Osteocyte (in vitro differentiated cells): Measurements from ENCODE around the gene SYNDIG1. TPM values are rescaled to one million over a fixed set of nuclear protein-coding genes. Genes with fewer than 3 reads are reported as not detected.

Experiments used
- DNase-seq: peaks from one replicate; pipeline ENCODE4 v3.0.0; 2021; ENCODE audit warnings: mixed read lengths; ENCODE audit not compliant: unreplicated experiment; ENCODE audit errors: extremely low spot score
- H3K27ac Mint-ChIP-seq: one replicate; pipeline ENCODE4 v1.8.0; 2021; ENCODE audit warnings: mild to moderate bottlenecking, mixed read lengths; ENCODE audit not compliant: unreplicated experiment
- H3K27me3 Mint-ChIP-seq: one replicate; pipeline ENCODE4 v1.8.0; 2021; ENCODE audit warnings: mixed read lengths; ENCODE audit not compliant: unreplicated experiment
- H3K36me3 Mint-ChIP-seq: one replicate; pipeline ENCODE4 v1.8.0; 2021; ENCODE audit warnings: mixed read lengths; ENCODE audit not compliant: unreplicated experiment
- H3K4me1 Mint-ChIP-seq: one replicate; pipeline ENCODE4 v1.8.0; 2021; ENCODE audit warnings: mixed read lengths; ENCODE audit not compliant: unreplicated experiment
- H3K4me3 Mint-ChIP-seq: one replicate; pipeline ENCODE4 v1.8.0; 2021; ENCODE audit warnings: mild to moderate bottlenecking, moderate library complexity, mixed read lengths; ENCODE audit not compliant: unreplicated experiment
- H3K9me3 Mint-ChIP-seq: one replicate; pipeline ENCODE4 v1.8.0; 2021; ENCODE audit warnings: mixed read lengths; ENCODE audit not compliant: unreplicated experiment
- total RNA-seq: library from RNA; stranded (reverse); gene quantifications from 2 replicates; pipeline ENCODE4 v1.2.1, GENCODE V29; 2021
- TF ChIP-seq, protein P1 (sequence below): fragments of 200-600 bp; sonication (generic); IDR thresholded peaks from 2 replicates; pipeline ENCODE4 v1.5.0; 2021; ENCODE audit warnings: antibody characterized with exemption, mild to moderate bottlenecking, moderate library complexity

Gene SYNDIG1
- total RNA-seq, 1 donor from 2014 or later = 0.40 TPM

DNA sequence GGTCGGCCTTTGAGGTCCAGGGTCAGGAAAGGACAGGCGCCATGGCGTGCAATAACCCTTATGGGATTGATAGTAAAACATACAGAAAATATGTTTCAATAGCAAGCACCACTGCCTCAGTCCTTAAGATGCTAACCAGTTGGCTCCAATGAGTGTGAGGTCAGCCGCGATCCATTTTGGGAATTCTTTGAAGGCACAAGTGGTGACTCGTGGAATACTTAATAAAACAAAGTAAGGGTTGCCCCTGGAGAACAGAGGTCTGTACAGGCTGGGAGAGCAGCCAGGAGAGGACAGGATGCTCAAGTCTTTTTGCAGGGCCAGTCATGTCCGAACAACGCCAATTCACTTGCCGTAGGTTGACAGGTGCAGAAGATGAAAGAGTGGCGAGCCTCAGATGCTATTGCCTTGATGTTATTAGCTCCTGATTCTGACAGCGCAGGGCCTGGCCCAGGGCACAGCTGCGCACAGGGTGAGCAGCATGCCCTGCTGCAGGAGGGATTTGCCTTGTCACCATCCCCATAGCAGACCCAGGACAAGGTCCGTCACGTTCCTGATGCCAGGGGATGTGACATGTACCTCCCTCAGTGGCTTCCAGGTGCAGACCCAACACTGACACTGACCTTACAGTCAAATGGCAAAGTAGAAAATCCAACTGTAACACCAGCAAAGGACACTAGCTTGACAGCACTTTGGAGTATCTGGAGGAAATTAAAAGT is 21.8 kb downstream of the SYNDIG1 start:
- H3K27ac Mint-ChIP-seq = no peak overlapping the region
- DNase-seq = peak; percentile 79
- no peaks in the 10 kb centered on the region for H3K27me3 Mint-ChIP-seq
- H3K36me3 Mint-ChIP-seq = no peaks in the 10 kb centered on the region
- H3K4me1 Mint-ChIP-seq = no peaks in the 10 kb centered on the region
- H3K4me3 Mint-ChIP-seq = no peak overlapping the region
- no peaks in the 10 kb centered on the region for H3K9me3 Mint-ChIP-seq
- TF ChIP-seq, protein P1, sequence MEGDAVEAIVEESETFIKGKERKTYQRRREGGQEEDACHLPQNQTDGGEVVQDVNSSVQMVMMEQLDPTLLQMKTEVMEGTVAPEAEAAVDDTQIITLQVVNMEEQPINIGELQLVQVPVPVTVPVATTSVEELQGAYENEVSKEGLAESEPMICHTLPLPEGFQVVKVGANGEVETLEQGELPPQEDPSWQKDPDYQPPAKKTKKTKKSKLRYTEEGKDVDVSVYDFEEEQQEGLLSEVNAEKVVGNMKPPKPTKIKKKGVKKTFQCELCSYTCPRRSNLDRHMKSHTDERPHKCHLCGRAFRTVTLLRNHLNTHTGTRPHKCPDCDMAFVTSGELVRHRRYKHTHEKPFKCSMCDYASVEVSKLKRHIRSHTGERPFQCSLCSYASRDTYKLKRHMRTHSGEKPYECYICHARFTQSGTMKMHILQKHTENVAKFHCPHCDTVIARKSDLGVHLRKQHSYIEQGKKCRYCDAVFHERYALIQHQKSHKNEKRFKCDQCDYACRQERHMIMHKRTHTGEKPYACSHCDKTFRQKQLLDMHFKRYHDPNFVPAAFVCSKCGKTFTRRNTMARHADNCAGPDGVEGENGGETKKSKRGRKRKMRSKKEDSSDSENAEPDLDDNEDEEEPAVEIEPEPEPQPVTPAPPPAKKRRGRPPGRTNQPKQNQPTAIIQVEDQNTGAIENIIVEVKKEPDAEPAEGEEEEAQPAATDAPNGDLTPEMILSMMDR = no peak

DNA sequence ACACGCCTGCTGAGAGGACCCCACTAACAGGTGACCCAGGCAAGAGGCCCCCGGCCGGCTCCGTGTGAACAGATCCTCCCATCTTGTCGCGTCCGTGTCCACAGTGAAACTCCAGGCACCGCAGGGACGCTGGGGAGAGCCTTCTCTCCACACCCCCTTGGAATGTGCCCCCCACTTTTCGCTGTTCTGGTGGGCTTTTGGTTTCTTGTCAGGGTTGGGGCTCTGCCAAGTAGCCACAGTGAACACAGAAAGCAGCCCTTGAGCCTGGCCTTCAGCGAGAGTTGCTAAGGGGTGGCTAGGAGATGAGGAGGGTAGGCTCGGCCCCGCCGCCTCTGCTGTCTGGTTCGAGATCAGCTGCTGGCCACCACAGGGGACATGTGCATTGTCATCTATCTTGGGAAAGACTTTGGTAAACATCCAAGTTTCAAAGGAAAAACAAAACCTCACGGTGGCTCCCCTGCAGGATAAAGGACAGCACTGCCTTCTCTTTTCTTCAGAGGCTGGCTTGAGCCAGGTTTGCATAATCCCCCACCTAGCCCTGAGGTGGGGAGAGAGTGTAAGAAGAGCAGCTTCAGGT is 22.7 kb downstream of the SYNDIG1 start:
- DNase-seq = peak; percentile 80
- no peak overlapping the region for H3K4me3 Mint-ChIP-seq
- no peaks in the 10 kb centered on the region for H3K36me3 Mint-ChIP-seq
- no peak overlapping the region for H3K27ac Mint-ChIP-seq
- TF ChIP-seq, protein P1 = no peak
- no peaks in the 10 kb centered on the region for H3K9me3 Mint-ChIP-seq
- no peaks in the 10 kb centered on the region for H3K4me1 Mint-ChIP-seq
- H3K27me3 Mint-ChIP-seq = no peaks in the 10 kb centered on the region

DNA sequence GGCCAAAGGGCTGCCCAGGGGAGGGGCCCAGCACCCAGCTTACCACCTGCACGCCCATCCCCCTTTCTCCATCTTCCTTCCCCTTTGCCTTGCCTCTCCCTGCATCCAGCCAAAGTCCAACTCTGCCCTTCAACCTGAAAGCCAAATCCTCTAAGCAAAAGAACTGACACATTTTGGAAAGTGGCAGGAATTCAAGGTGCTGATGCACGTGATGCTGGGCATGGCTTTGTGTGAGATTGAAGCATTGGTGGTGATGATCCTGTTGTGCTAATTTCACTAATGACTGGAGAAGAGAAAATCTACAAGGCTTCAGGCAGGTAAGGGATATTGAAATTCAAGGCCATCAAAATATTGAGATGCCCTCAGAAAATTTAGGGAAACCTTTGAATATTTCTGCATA is 23.3 kb downstream of the SYNDIG1 start:
- DNase-seq = no peak
- Mint-ChIP-seq H3K4me1 (peaks cover 2% of the 10 kb centered on the region), H3K9me3 (no peaks in the 10 kb centered on the region), H3K27ac (no peak overlapping the region), H3K27me3 (no peaks in the 10 kb centered on the region), H3K36me3 (no peaks in the 10 kb centered on the region), H3K4me3 (no peak overlapping the region)
- TF ChIP-seq, protein P1 = no peak

DNA sequence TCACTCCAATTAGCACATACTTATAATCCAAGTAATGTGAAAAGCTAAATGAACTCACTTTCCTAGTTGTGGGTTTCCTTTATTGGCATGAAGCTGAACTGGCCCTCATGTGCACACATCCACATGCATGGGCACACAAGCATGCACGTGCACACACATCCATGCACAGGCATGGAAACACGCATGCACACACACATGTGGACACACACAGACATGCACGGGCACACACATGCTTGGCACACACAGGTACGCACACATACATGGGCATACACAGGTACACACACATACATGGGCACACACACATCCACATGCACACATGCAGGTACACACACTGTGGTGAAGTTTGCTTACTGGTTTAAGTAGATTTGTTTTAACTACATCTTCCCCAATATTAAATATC is 23.8 kb downstream of the SYNDIG1 start:
- H3K27ac Mint-ChIP-seq = no peak overlapping the region
- no peak overlapping the region for H3K4me3 Mint-ChIP-seq
- H3K9me3 Mint-ChIP-seq = no peaks in the 10 kb centered on the region
- no peaks in the 10 kb centered on the region for H3K36me3 Mint-ChIP-seq
- H3K27me3 Mint-ChIP-seq = no peaks in the 10 kb centered on the region
- DNase-seq = peak; percentile 57
- peaks cover 5% of the 10 kb centered on the region for H3K4me1 Mint-ChIP-seq
- TF ChIP-seq, protein P1 = no peak

DNA sequence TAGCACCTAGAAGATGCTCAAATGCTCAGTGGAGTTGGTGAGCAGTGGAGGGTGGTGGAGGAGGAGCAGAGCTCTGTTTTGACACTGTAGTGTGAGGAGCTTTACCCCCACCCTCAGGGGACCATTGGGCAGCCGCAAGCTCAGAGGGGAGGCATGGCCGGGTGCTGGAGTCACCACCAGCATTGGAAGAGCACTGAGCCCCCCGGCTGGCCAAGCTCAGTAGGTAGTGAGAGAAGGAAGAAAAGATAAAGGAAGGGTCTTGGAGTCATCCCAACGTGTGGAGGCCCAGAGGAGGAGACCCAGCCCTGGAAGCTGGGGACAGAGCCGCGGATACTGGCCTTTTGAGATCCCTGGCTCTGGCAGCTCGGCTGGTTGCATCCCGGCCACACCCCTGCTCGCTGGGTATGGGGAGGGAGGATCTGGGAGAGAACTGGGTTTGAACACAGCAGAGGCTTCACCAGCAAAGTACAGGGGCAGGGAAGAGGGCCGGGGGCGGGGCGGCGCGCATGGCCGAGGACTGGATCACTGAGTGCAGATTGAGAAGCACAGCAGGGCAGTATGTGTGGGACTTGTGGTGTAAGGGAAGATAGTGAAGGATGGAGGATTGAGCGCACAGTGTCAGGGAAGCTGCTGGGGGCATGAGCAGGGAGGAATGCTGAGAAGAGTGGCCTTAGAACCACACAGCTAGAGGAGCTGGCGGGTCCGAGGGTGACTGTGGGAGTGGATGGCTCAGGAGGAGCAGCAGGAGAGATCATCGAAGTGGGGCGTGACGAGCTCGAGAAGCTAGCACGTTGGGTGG is 24.4 kb downstream of the SYNDIG1 start:
- H3K27ac Mint-ChIP-seq = no peak overlapping the region
- H3K9me3 Mint-ChIP-seq = no peaks in the 10 kb centered on the region
- H3K4me3 Mint-ChIP-seq = no peak overlapping the region
- TF ChIP-seq, protein P1 = no peak
- no peaks in the 10 kb centered on the region for H3K36me3 Mint-ChIP-seq
- DNase-seq = peak; percentile 71
- H3K27me3 Mint-ChIP-seq = no peaks in the 10 kb centered on the region
- H3K4me1 Mint-ChIP-seq = peaks cover 5% of the 10 kb centered on the region
